ENCODE data around the gene CXCL11.
"Not testable (repeated sequence)": the region's sequence is repeated elsewhere in the genome, so short reads cannot be mapped to it uniquely, and the experiment has no call there.

Gene CXCL11

GRCh38 chr4:76000279-76000678, 35.6 kb downstream of the CXCL11 start:
- no peak for DNase-seq

- DNase-seq = not testable (repeated sequence)
Observed at GRCh38 chr4:75998525-75999147, 37.2 kb downstream of the CXCL11 start.

- DNase-seq = no peak
Observed at GRCh38 chr4:75997946-75998345, 37.9 kb downstream of the CXCL11 start.

GRCh38 chr4:75997081-75997480, 38.8 kb downstream of the CXCL11 start:
- no peak for DNase-seq

- DNase-seq = peak; percentile 39
Observed at GRCh38 chr4:75995727-75996126, 40.1 kb downstream of the CXCL11 start.

GRCh38 chr4:75992462-75992861, 43.4 kb downstream of the CXCL11 start:
- no peak for DNase-seq

GRCh38 chr4:75989846-75990528, 45.9 kb downstream of the CXCL11 start:
- peak; percentile 4 for DNase-seq

GRCh38 chr4:75985116-75985515, 50.8 kb downstream of the CXCL11 start:
- no peak for DNase-seq

Data from central memory CD4-positive, alpha-beta T cell (primary cell).